22Rv1 (cell line): ENCODE measurements around the gene DNHD1.

Experiments
- ZFX ChIP-seq: fragments of 450-650 bp; IDR thresholded peaks from 2 replicates; pipeline ENCODE4 v1.6.1; 2017; ENCODE audit warnings: antibody characterized with exemption, borderline replicate concordance
- TF ChIP-seq, protein P1 (sequence below): fragments of 450-650 bp; IDR thresholded peaks from 2 replicates; pipeline ENCODE4 v1.5.1; 2017; ENCODE audit warnings: mild to moderate bottlenecking

DNA sequence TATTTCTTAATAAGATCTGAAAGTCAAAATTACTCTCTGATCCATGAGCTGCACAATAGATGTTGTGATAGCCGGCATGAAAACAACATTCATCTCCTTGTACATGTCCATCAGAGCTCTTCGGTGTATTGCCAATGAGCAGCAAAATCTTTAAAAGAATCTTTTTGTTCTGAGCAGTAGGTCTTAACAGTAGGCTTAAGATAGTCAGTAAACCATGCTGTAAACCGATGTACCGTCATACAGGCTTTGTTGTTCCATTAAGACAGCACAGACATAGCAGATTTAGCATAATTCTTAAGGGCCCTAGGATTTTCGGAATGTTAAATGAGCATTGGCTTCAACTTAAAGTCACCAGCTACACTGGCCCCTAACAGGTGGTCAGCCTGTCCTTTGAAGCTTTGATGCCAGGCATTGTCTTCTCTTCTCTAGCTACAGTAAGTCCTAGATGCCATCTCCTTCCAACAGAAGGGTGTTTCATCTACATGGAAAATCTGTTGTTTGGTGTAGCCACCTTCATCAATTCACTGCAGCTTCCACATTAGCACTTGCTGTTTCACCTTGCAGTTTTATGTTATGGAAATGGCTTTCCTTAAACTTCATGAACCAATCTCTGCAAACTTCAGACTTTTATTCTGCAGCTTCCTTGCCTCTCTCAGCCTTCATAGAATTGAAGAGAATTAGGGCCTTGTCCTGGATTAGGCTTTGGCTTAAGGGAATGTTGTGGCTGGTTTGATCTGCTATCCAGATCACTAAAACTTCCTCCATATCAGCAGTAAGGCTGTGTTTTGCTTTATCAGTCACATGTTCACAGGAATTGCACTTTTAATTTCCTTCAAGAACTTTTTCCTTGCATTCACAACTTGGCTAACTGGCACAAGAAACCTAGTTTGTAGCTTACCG is 78.0 kb downstream of the DNHD1 start:
- TF ChIP-seq, protein P1, sequence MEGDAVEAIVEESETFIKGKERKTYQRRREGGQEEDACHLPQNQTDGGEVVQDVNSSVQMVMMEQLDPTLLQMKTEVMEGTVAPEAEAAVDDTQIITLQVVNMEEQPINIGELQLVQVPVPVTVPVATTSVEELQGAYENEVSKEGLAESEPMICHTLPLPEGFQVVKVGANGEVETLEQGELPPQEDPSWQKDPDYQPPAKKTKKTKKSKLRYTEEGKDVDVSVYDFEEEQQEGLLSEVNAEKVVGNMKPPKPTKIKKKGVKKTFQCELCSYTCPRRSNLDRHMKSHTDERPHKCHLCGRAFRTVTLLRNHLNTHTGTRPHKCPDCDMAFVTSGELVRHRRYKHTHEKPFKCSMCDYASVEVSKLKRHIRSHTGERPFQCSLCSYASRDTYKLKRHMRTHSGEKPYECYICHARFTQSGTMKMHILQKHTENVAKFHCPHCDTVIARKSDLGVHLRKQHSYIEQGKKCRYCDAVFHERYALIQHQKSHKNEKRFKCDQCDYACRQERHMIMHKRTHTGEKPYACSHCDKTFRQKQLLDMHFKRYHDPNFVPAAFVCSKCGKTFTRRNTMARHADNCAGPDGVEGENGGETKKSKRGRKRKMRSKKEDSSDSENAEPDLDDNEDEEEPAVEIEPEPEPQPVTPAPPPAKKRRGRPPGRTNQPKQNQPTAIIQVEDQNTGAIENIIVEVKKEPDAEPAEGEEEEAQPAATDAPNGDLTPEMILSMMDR = no peak
- no peak for TF ChIP-seq ZFX
